ENCODE measurements around the gene IL1RAP. TPM values are rescaled to one million over a fixed set of nuclear protein-coding genes. Genes with fewer than 3 reads are reported as not detected.

The IL1RAP gene
- total and polyA plus RNA-seq, 2 experiments from 2014 or later = 3.6 to 5.0 TPM

- Histone ChIP-seq H4K20me1 (replicated peaks; ENCODE audit: insufficient read depth) (no peaks in the 10 kb centered on the region; the same call in 1 of the 2 replicates), H3K4me3 (no peak overlapping the region), H3K4me2 (no peak overlapping the region), H2AFZ (no peak overlapping the region), H3K27ac (ENCODE audit: low read depth) (no peak overlapping the region), H3K4me1 (ENCODE audit: insufficient read depth) (peaks cover 15% of the 10 kb centered on the region), H3K9me2 (ENCODE audit: insufficient read depth) (no peaks in the 10 kb centered on the region), H3K27me3 (ENCODE audit: insufficient read depth) (peaks cover 70% of the 10 kb centered on the region), H3K79me2 (replicated peaks; ENCODE audit: insufficient read depth) (no peaks in the 10 kb centered on the region), H3K36me3 (ENCODE audit: insufficient read depth) (no peaks in the 10 kb centered on the region), H3F3A (replicated peaks; ENCODE audit: low read depth) (no peaks in the 10 kb centered on the region)
- Mint-ChIP-seq H3K4me3 (no peak overlapping the region), H3K27ac (no peak overlapping the region), H3K9me3 (no peaks in the 10 kb centered on the region), H3K27me3 (ENCODE audit: insufficient read depth, low read depth, poor library complexity) (peaks cover 32% of the 10 kb centered on the region), H3K36me3 (ENCODE audit: low read depth) (no peaks in the 10 kb centered on the region; the same call in 2 of the 3 replicates), H3K4me1 (peaks cover 38% of the 10 kb centered on the region)
- TF ChIP-seq EZH2phosphoT487 (IDR thresholded peaks at IDR 0.05; ENCODE audit: unreplicated experiment) = no peak
- no peak for TF ChIP-seq ZNF462 (CRISPR knock-in tag; IDR thresholded peaks at IDR 0.05)
- TF ChIP-seq STAT1 (IDR thresholded peaks at IDR 0.05; ENCODE audit: unreplicated experiment) = no peak
- TF ChIP-seq POLR2AphosphoS5 (IDR thresholded peaks at IDR 0.05; ENCODE audit: low read depth) = no peak
- no peak for TF ChIP-seq ZNF114 (CRISPR knock-in tag; IDR thresholded peaks at IDR 0.05)
- DNase-seq (ENCODE audit: low spot score) = no peak
- ATAC-seq = no peak
Observed at GRCh38 chr3:190543671-190544070, 29.8 kb downstream of the IL1RAP start.

- Histone ChIP-seq H3K4me3 (no peak overlapping the region), H3K36me3 (ENCODE audit: insufficient read depth) (no peaks in the 10 kb centered on the region), H2AFZ (no peak overlapping the region), H4K20me1 (replicated peaks; ENCODE audit: insufficient read depth) (no peaks in the 10 kb centered on the region; the same call in 1 of the 2 replicates), H3K27ac (ENCODE audit: low read depth) (no peak overlapping the region), H3K9me2 (ENCODE audit: insufficient read depth) (no peaks in the 10 kb centered on the region), H3K4me1 (ENCODE audit: insufficient read depth) (peaks cover 15% of the 10 kb centered on the region), H3F3A (replicated peaks; ENCODE audit: low read depth) (no peaks in the 10 kb centered on the region), H3K4me2 (no peak overlapping the region), H3K79me2 (replicated peaks; ENCODE audit: insufficient read depth) (no peaks in the 10 kb centered on the region), H3K27me3 (ENCODE audit: insufficient read depth) (peaks cover 55% of the 10 kb centered on the region)
- H3K4me3 Mint-ChIP-seq = no peak overlapping the region
- DNase-seq (ENCODE audit: low spot score) (no peak), ATAC-seq (no peak)
- H3K9me3 Mint-ChIP-seq = no peaks in the 10 kb centered on the region
- H3K36me3 Mint-ChIP-seq (ENCODE audit: low read depth) = peaks cover 6% of the 10 kb centered on the region
- H3K27me3 Mint-ChIP-seq (ENCODE audit: insufficient read depth, low read depth, poor library complexity) = peaks cover 30% of the 10 kb centered on the region
- H3K27ac Mint-ChIP-seq = no peak overlapping the region
- H3K4me1 Mint-ChIP-seq = peaks cover 31% of the 10 kb centered on the region
- TF ChIP-seq ETS1 (IDR thresholded peaks at IDR 0.05) = no peak
- no peak for TF ChIP-seq CTCF (conservative IDR thresholded peaks at IDR 0.05; ENCODE audit: low read depth in 2 of 2)
- no peak for TF ChIP-seq REST (IDR thresholded peaks at IDR 0.05; ENCODE audit: unreplicated experiment)
- no peak for TF ChIP-seq JUNB (IDR thresholded peaks at IDR 0.05; ENCODE audit: unreplicated experiment)
Observed at GRCh38 chr3:190545191-190545590, 31.3 kb downstream of the IL1RAP start.
